Urothelium cell line (cell line): ENCODE data around the gene TNFRSF14.

Experiments used
- DNase-seq: peaks from one replicate; pipeline ENCODE4 v3.0.0; 2011; ENCODE audit warnings: low spot score, mixed read lengths
- FAIRE-seq: peaks from 2 replicates; lab custom pipeline; 2011; peaks lifted over from hg19 to GRCh38; lab: Jason Lieb, UNC

Gene TNFRSF14

DNA sequence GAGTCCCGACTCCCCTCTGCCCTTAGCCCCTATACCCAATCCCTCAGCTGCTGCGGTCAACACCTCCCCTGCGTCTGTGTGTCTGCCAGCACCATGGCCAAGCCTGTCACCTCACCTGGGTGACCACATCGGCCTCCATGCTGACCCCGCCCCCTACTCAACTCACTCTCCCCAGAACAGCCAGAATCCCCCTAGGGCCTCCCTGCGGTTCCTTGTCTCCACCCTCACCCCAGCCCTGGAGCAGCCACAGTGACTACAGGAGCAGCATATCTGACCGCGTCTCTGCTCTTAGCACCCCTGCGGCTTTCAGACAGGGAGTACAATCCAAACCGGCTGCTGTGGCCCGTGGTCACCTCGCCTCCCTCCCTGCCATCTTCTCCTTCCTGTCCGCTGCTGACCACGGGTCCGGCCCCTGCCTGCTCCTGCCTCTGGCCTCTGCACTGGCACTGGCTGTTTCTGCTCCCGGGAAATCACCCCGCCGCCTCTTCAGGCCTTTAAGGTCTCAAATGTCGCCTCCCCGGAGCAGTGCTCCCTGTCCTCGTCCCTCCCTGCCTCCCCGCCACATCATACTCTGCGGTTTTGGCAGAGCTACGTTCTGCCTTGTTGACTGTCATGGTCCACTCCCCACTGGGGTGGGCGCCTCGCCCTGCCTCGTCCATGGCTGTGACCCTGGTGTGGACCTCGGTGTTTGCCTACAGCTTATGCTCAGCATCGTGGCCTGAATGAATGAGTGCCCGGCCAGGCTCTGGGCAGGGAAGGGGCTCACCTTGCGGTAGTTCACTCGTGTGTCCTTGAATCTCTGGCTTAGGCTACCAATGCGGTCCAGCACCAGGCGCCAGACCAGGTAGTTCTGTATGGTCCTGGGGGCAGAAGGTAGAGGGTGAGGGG, 41.5 kb downstream of the TNFRSF14 start:
- no peak for FAIRE-seq
- DNase-seq = no peak

DNA sequence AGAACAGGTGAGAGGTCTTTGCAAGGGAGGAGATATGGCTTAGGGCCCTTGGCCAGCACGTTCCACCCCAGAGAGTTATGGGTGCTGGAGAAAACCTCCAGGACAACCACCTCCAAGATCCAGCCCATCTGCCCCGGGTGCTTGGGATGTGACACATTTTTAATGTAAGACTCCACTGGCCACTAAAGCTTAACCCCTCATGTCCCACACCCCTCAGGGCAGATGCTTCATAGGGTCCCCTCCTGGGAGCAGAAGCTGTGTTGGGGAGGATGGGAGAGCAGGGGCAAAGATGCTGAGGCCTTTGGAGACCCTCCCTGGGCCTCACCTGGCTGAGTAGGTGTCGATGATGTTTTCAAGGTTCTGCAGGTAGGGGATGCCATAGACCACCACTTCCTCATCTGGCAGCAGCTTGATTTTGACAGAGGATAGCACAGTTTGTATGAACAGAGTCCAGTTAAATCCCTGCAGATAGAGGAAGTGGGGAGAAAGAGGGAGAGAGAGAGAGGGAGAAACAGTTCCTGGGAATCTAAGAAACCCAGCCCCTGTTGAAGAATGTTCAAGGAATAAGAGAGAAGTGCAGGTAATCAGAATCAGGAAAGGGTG, 42.3 kb downstream of the TNFRSF14 start:
- no peak for DNase-seq

DNA sequence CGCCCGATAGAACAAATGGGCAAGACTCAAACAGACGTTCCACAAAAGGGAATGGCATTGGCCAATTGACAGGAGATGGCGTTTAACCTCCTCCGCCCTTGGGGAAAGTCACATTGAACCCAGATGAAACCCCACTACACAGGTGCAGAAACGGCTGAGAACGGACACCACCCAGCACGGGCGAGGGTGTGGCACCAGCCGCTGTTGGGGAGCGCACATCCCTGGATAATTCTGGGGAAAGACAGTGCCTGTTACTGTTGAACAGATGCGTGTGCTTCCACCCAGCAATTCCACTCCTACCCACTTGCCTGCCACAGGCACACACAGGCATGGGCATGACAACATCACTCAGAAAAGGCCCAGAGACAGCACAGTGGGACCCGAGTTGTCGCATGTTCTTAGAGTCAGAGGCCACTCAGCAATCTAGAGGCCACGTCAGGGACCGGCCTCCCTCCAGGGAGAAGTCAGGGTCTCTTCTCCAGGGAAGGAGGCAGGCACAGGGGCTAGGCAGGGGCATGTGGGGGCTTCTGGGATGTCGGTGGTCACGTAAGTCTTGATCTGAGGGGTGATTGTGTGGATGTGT, 45.6 kb downstream of the TNFRSF14 start:
- FAIRE-seq (no peak), DNase-seq (no peak)

More for the DNA sequence above, 42.3 kb downstream of the TNFRSF14 start:
- no peak for FAIRE-seq

DNA sequence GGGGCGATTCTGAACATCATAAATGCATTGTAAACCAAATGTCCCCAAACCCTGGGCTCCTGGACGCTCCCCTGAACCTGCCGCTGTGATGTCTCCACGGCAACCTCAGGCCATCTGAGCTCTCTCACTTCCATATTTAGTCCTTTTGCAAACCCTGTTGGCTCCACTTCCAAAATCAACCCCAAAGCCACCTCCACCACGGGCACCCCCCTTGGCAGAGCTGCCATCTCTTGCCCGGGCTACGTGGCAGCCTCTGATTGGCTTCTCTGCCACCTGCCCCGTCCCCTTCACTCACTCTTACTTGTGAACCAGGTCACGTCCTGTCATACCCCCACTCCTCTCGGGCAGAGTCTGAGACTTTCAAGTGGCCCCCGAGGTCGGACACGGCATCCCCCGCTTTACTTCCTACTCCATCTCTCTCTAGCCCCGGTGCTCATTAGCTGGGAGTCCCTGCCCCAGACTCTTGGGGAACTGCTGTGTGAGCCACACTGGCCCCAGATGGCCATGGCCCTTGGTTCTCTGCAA, 46.2 kb downstream of the TNFRSF14 start:
- no peak for DNase-seq
- no peak for FAIRE-seq

DNA sequence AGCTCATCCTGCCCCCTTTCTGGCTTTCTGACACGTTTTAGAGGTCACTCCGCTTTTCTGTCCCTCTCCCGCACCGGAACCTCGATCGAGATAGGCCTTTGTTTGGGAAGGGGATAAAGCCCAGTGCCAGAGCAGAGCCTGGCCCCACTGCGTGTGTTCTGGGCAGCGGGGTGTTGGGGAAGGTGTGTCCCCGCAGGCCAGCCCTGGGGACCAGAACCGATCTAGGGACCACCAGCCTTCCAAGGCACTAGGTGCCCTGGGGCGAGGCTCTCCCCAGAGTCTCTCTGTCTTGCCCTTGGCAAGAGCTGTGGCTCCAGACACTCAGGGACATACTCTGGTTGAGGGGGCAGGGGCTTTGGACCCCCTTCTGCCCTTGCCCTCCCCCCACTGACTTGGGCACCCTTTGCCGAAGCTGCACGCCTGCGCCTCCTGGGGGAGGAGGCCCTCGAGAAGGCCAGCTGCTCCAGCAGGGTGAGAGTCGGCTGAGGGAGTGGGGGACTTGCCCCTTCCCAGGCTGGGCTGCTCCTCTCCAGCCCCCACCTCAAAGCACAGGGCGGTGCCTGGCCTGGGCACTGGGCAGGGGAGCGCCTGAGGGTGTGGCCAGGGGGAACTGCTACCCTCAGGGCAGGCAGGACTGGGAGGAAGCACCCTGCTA, 46.8 kb downstream of the TNFRSF14 start:
- FAIRE-seq = no peak
- DNase-seq = no peak

DNA sequence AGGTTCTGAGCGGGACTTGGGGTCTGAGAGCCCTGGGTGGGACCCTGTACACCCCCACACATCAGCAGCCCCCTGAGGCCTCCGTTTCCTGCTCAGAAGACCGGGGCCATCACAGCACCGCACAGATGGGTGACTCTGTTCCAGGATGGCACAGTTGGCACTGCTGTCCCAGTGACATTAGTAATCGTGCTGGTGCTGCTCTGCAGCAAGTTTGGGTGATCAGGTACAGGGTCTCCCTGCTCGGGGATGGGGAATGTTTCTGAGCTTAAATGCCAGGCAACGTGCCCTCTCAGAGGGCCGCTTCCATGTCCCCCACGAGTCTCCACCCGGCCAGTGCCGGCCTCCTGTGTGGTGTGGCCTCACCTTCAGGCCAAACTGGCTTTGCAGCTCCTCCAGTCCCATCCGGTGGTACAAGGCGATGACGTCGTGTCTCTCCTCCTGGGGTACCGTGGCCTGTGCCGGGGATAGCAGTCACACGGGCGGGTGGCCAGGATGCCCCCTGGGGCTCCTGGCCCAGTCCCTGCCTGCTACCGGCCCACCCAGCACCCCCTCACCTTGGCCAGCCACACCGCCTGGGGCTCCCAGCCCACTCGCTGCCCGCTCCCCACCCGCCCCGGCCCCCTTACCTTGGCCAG, 47.5 kb downstream of the TNFRSF14 start:
- no peak for DNase-seq
- FAIRE-seq = no peak

DNA sequence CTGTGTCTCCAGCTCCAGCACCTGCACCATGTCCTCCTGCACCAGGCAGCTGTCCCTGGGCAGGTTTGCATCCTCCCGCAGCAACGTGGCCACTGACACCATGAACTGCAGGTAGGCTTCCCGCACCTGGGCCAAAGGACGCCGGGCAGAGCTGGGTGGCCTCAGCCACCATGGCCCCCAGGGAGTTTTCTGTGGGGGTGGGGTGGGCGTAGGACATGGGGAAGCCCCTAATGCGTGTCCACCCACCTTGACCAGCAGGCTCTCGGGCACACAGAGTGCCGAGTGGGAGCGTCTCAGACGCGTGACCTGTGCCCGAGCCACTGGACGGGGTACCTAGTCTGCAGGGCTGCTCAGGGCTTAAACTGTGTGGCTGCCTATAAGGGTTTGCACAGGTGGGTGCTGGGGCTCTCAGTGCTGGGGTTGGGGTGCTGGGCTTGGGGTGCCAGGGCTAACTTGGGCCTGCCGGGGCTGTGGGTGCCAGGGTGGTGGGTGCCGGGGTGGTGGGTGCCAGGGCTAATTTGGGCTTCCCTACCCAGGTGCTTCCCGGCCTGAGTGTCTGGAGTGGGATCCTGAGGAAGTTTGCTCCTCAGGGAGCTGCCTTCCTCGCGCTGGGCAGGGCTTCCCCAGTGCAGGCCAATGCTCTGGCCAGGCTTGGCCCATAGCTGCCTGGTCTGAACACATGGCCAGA, 48.1 kb downstream of the TNFRSF14 start:
- FAIRE-seq (no peak), DNase-seq (no peak)

DNA sequence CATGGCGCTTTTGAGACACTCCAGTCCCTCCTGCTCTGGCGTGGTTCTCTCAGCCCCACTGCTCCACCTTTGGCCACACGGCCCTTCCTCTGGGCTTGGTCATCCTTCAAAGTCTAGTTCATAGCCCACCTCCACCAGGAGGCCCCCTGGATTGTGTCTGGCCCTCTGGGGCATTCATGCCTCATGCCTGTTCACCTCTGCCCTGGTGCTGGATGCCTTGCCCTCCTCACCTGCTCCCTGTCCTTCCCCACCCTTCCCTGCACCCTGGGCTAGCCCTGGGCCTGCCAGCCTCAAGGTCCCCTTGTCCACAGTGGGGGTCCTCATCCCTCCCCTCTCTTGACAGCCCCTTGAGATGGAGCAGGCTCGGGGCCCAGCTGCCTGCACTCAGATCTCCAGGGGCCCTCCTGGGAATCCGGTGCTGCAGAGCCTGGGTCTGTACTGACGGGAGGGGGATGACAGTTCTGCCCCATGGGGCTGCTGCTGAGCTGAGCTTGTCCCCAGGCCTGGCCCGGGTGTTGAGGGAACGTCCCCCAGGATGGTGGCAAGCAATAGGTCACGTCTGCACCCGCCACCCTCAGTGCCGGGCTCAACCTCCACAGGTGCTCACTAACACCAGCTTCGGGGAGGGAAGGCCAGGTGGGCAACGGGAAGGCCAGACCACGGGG, 48.8 kb downstream of the TNFRSF14 start:
- no peak for DNase-seq
- no peak for FAIRE-seq

DNA sequence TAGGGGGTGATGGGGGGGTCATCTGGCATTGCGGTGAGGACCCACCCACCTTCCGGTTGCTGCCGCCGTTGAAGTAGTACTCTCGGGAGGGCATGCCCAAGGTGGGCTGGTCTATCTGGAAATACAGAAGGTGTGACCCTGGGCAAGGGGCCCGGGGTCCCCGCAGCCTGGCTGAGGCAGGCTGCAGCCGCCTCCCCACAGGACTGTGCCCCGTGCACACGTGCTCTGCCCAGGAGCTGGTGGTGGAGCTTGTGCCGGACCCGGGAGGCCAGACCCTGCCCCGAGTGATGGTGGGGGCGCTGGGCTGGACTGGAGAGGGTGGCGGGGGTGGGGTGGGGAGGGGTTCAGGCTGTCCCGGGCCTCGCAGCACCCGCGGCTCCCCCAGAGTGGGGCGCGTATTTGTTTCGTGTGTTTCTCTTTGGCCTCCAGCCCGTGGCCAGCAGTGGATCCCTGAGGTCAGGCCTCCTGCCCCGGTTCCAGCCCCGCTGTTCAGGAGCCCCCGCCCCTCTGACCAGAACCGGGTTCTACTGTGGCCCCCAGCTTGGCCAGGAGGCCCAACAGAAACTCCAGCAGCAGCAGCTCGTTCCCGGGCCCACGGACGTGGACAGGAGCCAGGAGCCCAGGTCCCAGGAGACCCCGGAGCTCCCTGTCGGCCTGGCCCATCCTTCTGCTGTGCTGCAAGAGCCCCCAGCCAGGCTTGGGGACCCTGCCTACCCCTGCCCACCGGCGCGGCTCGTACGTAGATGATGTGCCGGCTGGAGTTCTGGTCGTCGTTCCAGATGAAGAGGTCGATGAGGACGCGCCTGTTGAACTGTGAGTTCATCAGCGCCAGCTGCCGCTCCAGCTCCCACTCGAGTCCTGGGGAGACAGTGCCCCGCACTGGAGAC, 49.6 kb downstream of the TNFRSF14 start:
- FAIRE-seq = no peak
- no peak for DNase-seq

DNA sequence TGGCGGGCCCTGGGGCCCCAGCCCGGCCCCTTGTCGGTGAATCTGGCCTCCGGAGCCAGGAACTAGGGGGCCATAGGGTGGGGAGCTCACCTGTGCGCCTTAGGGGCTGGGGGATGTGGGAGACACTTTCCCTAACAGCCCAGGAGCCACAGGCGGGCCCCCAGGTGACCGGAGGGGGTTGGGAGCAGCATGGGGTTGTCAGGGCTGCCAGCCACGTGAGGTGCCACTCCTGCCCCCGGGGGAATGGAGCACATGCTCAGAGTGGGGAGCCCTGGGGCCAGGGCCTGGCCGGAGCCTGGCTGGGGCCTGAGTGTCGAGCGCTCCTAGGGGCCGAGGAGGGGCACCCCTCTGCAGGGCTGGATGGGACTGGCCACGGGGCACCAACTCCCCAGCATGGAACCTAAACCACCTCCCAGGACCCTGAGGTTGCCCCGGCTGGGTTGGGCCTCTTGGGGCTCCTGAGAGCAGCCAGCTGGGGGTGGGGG, 50.3 kb downstream of the TNFRSF14 start:
- DNase-seq (no peak), FAIRE-seq (no peak)

DNA sequence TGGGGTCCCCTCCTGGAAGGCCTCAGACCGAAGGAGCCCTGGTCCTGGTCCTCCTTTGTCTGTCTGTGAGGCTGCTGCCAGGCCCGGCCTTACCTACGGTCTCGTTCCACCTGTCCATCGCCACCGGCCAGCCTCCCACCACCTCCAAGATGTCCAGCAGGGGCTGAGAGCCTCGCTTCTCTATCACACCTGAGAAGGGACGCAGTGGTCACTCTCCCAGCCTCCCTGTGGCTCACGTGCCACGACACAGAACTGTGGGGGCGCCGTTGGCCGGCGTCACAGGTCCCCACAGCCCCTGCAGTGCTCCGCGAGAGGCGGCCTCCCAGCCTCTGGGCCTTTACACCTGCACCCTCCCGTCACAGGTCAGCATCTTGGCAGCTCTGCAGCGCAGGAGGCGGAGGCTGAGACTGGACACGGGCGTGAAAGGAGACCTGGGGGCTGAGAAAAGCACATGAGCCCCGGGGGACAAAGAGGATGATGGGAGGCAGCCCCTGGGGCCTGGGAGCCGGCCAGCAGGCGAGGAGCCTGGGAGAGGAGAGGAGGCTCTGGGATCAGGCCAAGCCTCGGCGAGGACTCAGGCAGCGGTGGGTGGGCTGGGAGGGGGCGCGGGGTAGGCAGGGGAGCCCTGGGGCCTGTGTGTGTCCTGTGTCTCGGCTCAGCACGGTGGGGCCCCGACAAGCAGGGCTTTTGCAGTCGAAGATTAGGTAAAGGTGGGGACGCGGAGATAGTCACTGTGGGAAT, 50.9 kb downstream of the TNFRSF14 start:
- DNase-seq (no peak), FAIRE-seq (no peak)

DNA sequence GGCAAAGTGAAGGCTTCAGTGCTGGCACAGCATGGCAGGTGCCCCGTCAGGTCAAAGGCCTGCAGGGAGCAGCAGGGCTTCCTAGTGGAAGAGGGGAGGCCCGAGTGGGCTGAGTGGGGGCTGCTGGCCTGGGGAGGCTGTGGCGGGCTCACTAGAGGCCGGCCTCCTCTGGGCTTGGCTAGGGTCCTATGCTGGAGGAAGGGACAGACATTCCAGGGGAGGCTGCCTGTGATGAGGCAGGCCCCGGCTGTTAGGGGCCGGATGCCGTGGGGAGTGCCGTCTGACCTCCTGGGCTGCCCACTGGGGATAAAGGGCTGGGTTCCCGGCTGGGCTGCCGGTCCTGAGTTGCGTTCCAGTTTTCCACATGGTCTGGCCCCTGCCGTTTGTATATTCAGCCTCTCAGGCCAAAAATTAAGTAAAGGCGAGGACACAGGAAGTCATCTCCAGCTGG, 51.5 kb downstream of the TNFRSF14 start:
- FAIRE-seq (no peak), DNase-seq (no peak)

DNA sequence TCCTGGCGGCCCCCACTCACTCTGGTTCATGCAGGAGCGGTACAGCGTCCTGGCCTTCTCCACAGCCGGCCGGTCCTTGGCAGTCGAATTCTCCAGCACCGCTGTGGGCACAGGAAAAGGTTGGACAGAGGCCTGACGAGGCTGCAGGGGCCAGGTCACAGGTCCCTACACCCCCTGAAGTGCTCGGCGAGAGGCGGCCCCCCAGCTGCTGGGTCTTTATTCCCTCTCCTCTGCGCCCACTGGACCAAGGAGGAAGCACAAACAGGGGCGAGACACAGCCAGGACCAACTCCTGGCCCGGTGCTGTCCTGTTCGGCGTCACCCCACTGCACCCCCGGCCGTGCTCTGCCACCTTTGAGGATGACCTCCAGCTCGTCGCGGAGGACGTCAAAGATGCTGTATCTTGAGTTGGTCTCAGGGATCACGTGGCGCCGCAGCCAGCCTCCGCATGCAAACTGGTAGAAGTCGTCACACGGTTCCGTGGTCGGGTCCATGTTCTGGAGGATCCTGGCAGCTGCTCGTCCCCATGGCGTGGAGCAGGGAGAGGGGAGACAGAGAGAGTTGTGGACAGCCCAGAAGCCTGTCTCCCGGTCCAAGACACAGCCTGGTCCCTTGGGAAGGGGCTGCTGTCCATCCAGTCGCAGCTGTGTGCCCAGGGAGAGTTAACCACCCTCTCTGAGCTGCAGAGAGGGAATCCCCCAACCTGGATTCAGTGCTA, 53.3 kb downstream of the TNFRSF14 start:
- FAIRE-seq = no peak
- no peak for DNase-seq

DNA sequence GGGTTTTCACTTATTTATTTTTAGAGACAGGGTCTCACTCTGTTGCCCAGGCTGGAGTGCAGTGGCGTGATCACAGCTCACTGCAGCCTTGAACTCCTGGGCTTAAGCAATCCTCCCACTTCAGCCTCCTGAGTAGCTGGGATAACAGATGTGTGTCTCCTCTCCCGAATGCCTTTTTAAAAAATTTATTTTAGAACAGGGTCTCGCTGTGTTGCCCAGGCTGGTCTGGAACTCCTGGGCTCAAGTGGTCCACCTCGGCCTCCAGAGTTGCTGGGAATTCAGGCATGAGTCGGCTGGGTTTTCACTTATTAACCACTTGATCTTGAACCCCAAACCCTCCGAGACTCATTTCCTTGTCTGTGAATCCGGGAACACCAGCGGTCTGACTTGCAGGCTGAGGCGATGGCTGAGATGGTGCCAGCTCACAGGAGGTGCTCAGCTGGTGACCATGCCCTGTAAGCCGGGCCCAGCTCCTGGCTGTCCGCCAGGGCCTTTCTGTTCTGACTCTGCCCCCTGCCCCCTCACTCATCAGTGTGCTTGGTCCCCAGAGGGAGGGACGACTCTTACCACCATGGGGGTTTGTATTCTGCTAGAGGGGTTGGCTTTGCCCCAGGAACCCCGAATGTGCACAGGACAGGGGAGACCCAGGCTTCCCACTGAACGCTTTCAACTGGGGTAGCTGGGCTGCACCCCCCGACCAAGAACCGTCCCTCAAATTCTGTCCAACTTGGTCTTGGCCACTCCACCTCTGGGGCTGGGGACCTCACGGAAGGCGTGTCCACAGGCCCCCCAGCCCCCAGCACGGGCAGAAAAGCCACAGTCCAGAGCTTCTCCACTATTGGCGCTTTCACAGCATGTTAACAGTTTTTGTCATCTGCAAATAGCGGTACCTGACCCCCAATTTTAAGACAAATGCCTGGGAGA, 54.1 kb downstream of the TNFRSF14 start:
- DNase-seq (no peak), FAIRE-seq (no peak)

DNA sequence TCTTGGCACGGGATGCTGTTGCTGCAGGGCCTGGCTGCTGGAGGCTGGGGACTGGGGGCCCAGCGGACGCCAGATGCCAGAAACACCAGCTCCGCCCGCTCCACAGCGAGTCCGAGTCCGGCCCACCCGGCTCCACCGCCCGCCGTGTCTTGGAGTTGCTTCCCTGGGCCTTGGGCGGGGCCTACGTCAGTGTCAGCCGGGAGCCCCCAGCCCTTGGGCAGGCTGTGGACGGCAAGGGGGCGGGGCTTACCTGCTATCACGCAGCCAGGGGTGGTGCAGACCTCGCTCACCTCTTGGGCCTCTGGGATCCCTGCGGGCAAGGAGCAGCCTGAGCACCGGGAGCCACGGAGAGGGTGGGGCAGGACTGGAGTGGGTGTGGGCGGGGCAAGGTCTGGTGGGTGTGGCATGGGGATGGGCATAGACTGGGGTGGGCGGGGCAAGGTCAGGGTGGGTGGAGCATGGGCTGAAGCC, 54.9 kb downstream of the TNFRSF14 start:
- no peak for DNase-seq
- no peak for FAIRE-seq
